Measurements from ENCODE around the gene LINGO1.

LINGO1 gene

DNA sequence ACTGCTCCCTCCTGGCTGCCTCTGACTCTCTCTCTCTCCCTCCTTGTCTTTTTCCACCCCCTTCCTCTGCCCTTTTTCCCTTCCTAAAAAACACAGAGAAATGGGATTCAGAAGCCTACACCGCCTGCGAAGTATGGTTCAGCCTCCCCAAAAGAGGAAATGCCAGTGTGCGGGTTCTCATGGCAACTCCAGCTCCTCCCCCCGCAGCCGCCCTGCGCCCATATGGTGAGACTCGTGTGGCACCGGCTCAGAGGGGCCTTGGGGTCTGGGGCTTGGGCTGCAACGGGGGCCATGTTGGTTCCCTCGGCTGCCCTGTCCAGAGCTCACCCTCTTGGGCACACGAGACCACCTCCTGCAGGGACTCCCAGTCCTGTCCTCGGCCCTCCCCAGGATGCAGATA, 23.6 kb upstream of the LINGO1 start:
- no peak for DNase-seq

DNA sequence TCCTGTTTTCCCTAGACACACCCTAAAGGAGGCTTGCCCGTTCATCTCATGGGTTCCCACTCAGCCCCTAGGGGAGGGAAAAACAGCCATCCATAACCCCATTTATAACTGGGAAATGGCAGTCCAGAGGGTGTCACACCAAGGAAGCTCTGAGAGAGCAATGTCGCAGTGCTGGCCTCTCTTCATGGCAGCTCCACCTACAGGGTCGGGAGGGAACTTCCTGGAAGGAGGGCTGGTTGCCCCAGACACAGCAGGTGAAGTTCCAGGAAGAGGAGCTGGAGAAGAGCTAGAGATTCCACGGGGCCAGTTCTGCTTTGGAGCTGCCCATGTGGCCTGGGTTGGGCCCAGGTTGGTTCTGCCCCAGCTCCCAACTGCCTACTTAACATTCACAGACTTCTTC, 22.3 kb upstream of the LINGO1 start:
- DNase-seq = no peak

DNA sequence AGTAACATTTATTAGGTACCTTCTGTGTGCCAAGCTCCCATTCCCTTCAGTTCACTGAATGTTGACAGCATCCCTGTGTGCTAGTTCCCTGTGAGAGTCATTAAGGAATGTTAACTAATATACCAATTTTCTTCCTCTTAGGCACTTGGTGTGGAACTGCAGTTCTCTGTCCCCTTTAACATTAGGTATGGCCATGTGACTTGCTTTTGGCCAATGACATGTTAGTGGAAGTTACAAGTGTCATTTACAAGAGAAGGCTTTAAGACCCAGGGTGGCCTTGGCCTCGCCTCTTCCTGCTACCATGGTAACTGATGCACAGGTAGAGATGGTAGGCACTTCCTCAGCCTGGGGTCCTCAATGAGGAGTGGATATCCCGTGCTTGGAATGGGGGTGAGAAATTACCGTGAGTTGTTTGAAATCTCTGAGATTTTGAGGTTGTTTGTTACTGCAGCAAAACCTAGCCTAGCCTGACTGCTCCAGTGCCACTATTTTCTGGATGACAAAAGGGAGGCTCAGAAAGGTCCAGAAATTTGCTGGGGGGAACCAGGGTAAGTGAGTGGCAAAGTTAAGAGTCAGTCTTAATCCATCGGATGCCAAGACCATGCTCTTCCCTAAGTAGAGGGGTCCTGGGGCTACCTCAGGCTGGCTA, 21.2 kb upstream of the LINGO1 start:
- no peak for DNase-seq

DNA sequence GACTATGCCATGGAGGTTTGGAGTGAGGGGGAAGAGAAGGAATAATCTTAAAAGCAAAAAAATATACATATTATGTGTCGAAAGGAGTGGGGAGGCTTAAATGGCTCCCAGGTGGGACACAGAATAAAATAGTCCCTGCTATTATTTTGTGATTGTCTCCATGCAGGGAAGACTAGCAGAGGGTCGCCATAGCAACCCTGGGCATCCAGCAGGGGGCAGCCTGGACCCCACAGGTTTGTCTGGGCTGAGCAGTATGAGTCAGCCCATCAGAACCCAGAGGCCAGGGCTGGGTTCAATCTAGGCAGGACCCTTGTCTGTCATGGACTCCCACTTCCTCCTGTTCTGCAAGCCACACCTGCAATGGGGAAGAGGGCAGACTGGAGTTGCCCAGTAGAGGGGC, 17.6 kb upstream of the LINGO1 start:
- DNase-seq = no peak

DNA sequence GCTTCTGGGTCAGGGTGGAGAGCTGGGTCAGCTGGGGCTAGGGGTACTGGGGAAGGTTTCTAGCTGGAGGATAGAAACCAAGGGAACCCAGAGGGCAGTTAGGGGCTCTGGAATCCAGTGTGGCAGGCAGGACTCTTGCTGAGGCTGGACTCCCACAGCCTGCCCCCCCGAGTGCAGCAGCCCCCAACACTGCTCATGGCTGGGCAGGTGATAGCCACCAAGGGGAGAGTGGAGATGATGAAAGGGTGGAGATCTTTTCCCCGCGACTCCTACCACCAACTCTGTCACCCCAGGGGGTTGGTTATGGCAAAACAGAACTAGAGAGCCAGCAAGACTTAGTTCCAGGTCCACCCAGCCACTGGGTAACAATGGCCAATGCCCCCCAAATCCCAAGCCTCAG, 16.9 kb upstream of the LINGO1 start:
- DNase-seq = no peak

DNA sequence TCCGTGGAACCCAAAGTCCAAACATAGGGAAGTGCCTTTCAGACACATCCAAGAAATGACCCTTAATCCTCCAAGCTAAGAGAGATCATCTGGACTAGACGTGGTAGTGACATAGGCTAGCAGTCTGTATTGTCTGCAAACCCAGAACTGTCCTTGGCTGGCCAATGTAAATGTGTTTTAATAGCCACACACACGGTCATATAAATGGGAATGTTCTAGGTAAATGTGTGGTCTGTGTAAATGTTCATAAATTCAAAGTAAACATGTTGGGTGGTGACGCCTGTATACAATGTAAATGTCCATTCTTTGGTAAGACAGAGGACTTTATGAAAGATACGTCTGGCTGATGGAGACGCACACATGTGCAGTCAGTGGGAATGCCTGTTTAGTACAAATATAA, 16.3 kb upstream of the LINGO1 start:
- no peak for DNase-seq

DNA sequence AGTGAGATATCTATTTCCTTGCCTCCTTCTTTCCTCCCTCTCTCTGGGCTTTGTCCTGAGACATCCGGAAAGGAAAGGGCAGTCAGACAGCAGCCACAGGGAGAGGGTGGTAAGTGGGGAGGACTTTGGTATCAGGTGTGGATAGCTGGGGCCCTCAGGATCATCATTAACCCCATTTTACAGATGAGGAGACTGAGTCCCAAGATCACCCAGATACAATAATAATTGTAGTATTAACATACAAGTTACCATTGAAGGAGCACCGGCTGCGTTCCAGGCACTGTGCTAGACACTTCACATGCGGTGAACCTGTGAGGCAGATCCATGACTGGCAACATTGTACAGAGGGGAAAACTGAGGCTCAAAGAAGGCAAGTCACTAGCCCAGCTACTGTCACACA, 15.2 kb upstream of the LINGO1 start:
- DNase-seq = no peak

DNA sequence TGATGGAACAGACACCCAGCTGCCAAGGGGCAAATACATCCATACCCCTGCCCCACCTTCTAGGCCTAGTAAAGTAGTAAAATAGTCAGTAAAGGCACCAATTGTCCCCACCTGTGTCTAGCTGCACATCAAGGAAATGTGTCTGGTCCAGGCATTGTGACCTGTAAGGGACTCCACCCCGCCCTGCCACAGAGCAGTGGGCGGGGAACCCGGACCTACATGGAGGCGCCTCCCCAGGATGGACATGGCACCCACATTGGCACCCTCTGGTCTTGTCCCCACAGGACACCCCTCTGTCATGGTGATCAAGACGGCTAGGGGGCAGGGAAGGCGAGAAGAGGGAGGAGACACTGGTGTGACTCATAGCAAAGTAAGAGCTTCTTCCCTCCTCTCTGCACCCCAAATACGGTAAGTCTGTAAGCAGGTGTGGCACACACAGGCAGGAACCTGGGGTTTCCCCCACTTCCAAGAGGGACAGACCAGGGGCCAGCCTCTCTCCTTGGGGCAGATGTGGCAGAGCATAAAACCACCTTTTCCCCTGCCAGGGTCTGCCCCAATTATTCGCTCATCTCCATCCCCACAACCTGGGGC, 13.5 kb upstream of the LINGO1 start:
- DNase-seq = no peak

DNA sequence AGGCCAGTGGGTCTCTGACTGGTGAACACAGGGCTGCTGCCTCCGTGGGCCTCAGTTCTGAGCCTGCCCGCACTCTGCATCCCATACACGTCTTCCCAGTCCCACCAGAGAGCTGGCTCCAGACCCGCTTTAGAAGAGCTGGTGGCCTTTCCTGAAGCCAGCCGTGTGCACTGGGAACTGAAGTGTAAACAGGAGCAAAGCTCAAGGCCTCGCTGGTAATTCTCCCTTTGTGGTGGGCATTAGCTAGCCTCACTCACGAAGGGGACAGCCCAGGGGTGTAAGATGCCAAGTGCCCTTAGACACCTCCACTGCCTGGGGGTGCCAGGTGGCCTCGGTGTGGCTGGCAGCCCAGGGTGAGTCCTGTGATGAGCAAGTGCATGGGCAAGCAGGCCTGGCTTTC, 12.9 kb upstream of the LINGO1 start:
- DNase-seq = no peak

DNA sequence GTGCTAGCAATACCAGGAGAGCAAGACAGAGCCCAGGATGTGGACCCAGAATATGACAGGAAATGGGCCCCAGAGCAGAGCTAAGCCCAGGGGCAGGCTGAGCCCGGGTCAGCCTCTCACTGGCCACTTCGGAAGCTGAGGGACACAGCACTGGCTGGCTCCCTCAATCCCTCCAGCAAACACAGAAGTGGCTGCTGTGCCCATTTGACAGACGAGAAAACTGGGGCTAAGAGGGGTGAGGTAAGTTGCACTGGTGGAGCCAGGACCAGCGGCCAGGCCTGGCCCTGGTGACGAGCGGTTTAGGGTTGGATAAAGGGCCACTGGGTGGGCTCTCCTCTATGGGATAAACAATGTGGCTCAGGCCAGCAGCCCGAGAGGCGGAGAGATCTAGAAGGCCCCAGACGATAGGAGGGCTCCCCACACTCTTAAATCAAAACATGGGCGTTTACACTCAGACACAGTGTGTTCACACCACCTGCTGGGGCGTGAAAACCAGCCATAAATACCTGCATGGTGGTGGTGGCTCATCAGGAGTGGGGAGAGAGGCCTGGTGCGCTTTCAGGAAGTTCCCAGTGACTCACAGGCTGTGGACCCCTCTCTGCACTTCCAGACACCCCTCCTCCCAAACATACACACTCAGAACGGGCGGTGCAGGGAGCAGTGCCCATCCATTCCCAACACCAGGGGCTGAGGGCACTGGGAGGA, 12.0 kb upstream of the LINGO1 start:
- DNase-seq = no peak

DNA sequence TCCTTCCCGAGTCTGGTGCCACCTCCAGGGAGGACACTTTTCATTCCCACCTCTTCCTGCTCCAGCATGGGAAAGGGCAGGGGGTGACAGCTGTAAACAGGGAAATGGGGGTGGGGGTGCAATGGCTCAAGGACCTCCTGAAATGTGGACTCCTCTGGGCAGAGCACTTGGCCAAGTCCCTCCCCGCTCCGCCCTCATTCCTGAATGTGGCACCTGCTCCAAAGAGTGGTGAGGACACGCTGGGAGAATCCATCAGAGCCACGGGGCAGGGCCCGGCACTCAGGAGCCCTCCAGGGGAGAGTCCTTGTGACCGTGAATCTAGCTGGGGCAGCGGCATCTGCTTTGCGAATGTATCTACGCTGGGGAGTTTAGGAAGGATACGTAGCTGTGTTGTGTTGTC, 11.1 kb upstream of the LINGO1 start:
- no peak for DNase-seq

DNA sequence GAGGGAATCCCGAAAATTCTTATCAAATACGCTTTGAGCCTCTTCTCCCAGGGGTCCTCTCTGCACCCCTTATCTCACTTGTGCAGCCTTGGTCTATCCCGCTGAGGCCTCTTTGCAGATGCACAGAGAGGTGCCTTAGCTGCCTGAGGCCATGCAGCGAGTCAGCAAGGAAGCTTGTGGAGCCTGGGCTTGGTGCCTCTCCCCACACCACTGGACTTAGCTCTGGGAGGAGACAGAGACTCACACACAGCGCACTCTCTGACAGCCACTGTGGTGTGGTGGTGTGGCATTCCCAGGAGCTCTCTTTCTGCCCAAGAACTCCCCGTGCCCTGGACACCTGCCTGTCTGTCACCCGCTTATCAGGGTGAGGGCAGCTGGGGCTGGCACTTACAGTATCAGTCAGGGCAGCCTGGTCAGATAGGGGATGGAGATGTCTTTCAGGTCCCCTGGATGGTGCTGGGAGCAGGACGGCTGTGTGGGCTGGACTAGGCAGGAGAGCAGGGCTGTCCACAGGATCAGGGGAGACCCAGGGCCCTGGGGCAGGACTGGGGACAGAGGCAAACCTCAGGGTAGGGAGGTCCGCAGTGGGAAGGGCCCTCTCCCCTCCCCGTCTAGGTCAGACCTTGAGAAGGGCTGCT, 10.2 kb upstream of the LINGO1 start:
- no peak for DNase-seq

DNA sequence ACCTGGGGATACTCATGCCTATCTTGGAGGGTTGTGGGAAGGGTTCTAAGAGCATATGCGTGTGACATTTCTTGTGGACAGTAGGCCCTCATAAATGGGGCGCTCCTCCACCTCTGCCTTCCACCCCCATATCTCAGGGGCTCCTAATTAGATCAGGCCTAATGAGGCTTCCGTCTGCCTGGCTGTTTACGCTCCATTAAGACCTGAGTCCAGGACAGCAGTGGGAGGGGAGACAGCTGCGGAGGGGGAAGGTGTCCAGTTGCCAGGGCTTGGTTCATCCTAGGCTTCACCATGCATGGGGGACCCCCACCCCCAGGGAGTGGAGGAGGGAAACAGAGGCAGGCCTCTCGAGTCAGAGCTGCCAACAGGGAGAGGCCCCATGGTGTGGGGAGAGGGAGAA, 9.3 kb upstream of the LINGO1 start:
- DNase-seq = no peak

DNA sequence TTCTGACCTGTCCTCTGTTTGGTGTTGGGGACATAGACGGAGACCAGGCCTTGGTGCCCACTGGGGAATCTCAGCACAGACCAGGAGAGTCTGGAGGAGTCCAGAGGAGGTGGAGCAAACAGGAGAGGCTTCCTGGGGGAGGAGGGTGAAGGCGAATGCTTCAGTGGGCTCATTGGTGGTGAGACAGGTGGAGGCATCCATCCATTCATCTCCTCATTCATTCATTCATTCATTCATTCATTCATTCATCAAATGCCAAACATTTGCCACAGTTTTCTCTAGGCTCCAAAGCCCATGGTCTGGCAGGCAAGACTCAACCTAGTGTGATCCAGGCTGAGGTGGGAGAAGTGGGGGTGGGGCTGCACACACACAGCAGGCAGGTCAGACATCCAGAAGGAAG, 7.9 kb upstream of the LINGO1 start:
- DNase-seq = no peak

DNA sequence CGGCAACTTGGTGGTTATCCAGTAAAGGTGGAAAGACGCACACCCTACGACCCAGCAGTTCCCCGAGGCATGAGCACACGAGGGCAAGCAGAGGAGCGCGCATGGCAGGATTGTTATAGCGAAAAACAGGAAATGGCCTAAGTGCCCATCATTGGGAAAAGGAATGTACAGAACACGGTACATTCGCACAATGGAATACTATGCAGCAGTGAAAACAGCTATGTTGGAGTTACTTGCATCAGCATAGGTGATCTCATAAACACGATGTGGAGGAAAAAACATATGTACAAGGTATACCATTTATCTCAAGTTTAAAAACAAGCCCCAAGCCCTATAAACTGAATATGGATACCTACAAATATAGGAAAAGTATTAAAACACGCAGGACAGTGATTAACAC, 6.7 kb upstream of the LINGO1 start:
- DNase-seq = no peak

DNA sequence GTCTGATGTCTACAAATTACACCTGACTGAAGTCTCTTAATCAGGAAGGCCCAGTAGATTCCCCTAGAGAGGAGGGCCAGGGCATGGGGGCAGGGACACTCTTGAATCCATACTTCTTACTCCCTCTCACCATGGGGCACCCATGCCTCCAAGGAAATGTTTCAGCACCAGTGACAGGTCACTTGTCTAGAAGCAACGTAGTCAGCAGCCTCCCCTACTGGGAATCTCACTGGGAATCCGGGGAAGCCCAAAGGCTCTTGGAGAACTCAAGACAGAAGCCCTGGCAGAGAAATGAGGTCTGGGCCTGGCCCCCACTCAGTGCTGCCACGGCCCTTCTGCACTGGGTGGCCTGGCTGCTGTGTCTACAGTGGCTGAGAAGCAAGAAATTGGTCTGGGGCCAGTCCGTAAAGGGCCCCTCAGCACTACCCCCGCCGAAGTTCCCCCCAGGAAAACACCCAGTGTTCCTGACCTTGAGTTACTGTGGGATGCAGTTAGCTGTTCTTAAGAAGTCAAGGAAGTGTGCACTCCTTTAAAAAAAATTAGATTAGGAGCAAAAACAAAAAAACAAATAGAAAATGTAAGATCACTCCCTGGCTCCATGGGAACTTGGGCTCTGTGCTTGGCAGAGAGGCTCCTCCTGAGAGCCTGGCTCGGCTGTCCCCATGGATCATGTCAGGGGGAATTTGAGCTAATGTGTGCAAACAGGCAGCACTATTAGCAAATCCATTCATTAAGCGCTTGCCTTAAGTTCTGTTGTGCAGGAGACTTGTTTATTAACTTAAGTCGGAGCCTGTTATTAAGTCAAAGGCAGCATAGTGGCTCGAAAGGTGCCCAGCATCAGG, 5.4 kb upstream of the LINGO1 start:
- DNase-seq = no peak

DNA sequence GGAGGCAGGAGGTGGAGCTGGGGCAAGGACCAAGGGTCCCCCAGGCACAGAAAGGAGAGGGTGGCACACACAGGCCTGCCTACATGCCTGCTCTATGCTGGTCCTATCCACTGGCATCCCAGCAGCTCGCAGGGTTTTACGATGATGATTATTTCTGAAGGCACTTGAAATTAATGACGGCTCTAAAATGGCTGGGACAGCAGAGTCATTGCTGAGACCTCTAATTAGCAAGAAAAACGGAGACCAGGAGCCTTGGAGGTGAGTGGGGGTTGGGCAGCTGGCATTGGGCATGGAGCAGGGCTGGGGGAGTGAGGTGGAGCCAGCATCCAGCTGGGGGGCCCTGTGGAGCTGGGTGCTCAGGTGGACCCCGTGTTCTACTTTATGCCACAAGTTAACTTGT, 3.5 kb upstream of the LINGO1 start:
- DNase-seq = no peak

DNA sequence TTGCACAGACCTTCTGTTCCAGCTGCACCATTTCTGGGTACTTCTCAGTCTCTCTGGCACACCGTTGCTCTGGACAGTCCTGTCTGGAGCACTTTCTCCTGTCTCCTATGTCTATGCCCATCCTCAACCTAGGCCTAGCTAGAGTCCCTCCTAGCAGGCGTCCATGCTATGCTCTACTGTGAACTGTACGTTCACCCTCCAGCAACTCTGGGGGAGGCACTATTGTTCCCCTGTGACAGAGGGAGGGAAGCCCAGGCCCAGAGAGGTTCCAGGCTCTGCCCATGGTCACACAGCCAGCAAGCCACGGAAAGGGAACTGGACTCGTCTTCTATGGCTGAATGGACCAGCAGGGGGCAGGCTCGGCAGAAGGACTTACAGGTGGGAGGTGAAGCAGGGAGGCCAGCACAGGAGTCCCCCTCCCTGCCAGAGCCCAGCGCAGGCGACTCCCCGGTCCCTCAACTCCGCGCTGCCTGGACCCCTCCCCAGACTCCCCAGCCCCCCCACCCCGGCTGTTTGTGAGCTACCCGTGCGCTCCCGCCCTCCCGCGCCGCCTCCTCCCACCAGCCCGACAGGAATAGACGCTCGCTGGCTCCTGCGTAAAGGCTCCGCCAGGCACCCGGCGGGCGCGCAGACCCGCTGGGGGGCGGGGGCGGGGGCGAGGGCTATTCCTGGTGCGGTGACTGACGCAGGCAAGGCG, 1.7 kb upstream of the LINGO1 start:
- DNase-seq = no peak

DNA sequence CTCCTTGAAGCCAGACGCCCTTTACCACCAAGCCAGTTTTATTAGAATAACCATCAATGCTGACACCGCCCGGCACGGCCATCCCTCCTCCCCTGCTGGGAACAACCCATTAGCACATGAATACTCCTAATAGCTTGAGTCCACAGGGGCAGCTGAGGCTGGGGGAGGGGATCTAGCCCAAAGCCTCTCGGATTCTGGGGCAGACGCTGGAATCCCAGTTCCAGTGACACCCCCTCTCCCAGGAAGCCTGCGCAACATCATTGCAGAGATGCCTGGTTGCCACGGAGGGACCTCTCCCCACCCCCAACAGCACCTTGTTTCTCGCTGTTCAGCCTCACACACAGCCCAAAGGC, 1.2 kb upstream of the LINGO1 start:
- no peak for DNase-seq

DNA sequence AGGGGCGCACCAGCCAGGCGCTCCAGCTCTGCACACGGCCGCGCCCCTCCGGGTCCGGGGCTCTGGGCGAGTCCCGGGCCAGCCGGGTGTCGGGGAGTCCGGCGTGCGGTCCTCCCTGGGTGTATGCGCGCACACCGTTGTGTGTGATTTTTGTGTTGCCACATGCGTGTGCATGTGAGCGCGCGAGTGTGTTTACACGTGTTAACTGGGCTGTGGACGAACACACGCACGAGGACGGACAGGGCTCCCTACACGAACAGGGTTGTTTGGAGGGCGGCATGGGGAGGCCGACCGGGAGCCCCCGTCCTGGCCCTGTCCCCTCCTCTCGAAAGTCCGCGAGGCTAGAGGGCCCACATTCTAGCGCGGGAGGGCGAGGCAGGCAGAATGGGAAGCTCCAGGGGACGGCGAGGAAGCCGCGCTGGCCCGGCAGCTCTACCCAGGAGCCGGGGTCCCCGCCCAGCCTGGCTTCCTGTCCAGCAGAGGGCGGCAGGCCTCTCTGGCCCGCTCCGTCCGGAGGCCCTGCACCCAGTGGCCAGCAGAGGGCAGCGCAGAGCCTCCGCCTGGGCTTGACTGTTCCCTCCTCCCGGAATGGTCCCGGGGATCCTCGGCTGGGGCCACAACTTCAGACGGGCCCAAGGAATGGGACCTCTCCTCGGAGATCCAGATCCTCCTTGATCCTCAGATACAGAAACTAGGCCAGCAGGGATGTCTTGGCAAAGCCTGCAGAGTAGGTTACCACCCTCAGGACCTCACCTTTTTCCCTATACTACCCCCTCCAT, 611 bp upstream of the LINGO1 start:
- peak; percentile 53 for DNase-seq

DNA sequence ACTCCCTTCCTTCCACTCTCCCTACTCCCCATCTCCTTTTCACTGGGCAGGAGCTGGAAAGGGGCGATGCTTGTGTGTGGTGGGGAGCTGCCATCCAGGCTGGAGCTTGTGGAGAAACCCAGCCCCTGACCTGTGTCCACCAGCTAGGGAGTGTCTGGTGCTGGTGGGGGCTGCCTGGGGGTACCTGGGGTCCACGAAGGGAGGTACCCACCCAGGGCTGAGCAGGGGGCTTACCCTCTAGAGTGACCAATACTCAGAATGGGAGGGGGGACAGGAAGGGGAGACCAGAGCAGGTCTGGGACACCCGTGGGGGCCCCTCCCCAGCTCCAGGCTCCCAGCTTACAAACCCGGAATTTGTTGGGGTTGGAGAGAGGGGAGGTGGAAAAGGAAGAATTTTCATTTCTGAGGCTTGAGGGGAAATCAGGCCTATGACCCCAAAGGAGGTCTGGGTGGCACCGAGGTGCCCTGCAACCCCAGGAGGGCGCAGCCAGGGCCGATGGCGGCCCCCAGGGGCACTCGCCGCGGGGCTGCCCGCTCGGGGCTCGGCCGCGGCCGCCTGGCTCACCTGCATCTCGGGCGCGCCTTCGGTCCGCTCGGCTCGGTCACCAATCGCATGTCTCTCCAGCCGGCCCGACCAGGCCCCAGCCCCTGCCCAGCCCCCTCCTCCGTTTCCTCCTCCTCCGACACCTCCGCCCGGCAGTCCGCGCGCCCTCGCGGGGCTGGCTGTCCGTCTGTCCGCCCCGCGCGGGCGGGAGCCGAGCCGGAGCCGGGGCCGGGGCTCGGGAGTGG, 773 bp downstream of the LINGO1 start:
- DNase-seq = no peak
